Measurements from ENCODE around the gene ANKRD53.

ANKRD53 gene

GRCh38 chr2:70981421-70981820, 3.0 kb downstream of the ANKRD53 start:
- H3K4me1 ChIP-seq (ENCODE audit: control insufficient read depth, low read depth, low read length), result peaks cover 8% of the 10 kb centered on the region
- H3K27me3 ChIP-seq (ENCODE audit: control insufficient read depth, insufficient read depth, low read length), result peaks cover 22% of the 10 kb centered on the region
- H3K27ac ChIP-seq (ENCODE audit: low read length), result no peak overlapping the region
- H3K9me3 ChIP-seq (ENCODE audit: control insufficient read depth, low read depth, low read length), result no peaks in the 10 kb centered on the region
- no peak overlapping the region for H3K4me3 ChIP-seq (ENCODE audit: low read length)
- H3K9ac ChIP-seq (ENCODE audit: low read length), result no peak overlapping the region
- no peaks in the 10 kb centered on the region for H3K36me3 ChIP-seq (ENCODE audit: control insufficient read depth, low read depth, low read length)

GRCh38 chr2:70981866-70982810, 3.7 kb downstream of the ANKRD53 start:
- no peaks in the 10 kb centered on the region for H3K36me3 ChIP-seq (ENCODE audit: control insufficient read depth, low read depth, low read length)
- H3K27ac ChIP-seq (ENCODE audit: low read length), result no peak overlapping the region
- peaks cover 5% of the 10 kb centered on the region for H3K4me1 ChIP-seq (ENCODE audit: control insufficient read depth, low read depth, low read length)
- peaks cover 20% of the 10 kb centered on the region for H3K27me3 ChIP-seq (ENCODE audit: control insufficient read depth, insufficient read depth, low read length)
- no peak overlapping the region for H3K9ac ChIP-seq (ENCODE audit: low read length)
- H3K4me3 ChIP-seq (ENCODE audit: low read length), result no peak overlapping the region
- no peaks in the 10 kb centered on the region for H3K9me3 ChIP-seq (ENCODE audit: control insufficient read depth, low read depth, low read length)

DNA sequence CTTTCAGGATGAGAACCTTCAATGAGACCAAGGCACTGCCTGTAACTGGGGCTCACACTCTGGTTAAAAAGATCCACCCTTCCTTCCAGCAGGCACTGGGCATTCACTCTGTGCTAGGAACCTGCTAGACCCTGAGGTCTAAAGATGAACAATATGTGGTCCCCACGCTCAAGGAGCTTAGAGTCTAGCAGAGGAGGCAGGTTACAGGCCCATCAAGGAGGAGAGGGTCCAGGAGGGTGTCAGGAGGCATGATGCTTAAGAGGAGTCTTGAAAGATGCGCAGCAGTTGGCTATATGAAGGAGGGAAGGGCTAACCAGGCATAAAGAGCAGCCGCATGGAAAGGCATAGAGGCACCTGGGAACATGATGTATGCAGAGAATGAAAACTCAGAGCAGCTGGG, 4.5 kb downstream of the ANKRD53 start:
- H3K9ac ChIP-seq (ENCODE audit: low read length), result no peak overlapping the region
- no peak overlapping the region for H3K4me3 ChIP-seq (ENCODE audit: low read length)
- peaks cover 15% of the 10 kb centered on the region for H3K27me3 ChIP-seq (ENCODE audit: control insufficient read depth, insufficient read depth, low read length)
- H3K4me1 ChIP-seq (ENCODE audit: control insufficient read depth, low read depth, low read length), result peaks cover 3% of the 10 kb centered on the region
- no peak overlapping the region for H3K27ac ChIP-seq (ENCODE audit: low read length)
- no peaks in the 10 kb centered on the region for H3K36me3 ChIP-seq (ENCODE audit: control insufficient read depth, low read depth, low read length)
- H3K9me3 ChIP-seq (ENCODE audit: control insufficient read depth, low read depth, low read length), result no peaks in the 10 kb centered on the region

DNA sequence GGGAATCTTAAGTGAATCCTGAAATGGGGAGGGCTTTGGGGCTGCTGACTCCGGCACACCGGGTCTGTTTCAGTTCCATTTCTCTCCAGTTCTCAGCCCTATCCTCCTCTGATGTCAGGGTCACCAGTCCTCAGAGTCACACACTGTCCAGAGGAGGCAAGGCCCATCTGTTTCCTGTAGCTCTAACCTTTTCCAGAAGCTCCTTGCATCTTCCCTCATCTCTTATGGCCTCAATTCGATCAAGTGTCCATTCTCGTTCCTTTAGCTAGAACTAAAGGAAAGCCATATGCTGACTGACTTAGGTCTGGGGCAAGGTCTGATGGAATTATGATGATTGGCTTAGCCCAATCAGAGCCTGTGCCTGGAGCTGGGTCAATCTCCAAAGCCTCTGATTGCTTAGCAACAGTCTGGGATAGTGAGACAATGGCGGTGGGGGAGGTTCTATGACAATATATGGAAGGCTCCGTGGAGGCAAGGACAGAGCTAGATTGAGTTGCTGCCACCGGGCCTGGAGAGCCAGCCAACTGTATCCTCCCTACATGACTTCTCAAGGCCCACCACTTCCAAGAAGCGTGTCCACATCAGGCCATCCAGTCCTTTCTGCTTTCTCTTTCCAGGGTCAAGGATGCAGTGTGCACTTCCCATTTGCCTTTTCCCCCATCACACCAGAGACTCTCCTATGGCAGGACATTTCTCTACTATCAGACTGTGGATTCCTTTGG, 5.2 kb downstream of the ANKRD53 start:
- Histone ChIP-seq H3K9ac (ENCODE audit: low read length) (no peak overlapping the region), H3K36me3 (ENCODE audit: control insufficient read depth, low read depth, low read length) (peaks cover 6% of the 10 kb centered on the region), H3K4me3 (ENCODE audit: low read length) (no peak overlapping the region), H3K4me1 (ENCODE audit: control insufficient read depth, low read depth, low read length) (no peaks in the 10 kb centered on the region), H3K27me3 (ENCODE audit: control insufficient read depth, insufficient read depth, low read length) (peaks cover 11% of the 10 kb centered on the region), H3K9me3 (ENCODE audit: control insufficient read depth, low read depth, low read length) (no peaks in the 10 kb centered on the region), H3K27ac (ENCODE audit: low read length) (no peak overlapping the region)

- Histone ChIP-seq H3K4me3 (ENCODE audit: low read length) (no peak overlapping the region), H3K27ac (ENCODE audit: low read length) (no peak overlapping the region), H3K4me1 (ENCODE audit: control insufficient read depth, low read depth, low read length) (no peaks in the 10 kb centered on the region), H3K27me3 (ENCODE audit: control insufficient read depth, insufficient read depth, low read length) (peaks cover 8% of the 10 kb centered on the region), H3K9ac (ENCODE audit: low read length) (no peak overlapping the region), H3K36me3 (ENCODE audit: control insufficient read depth, low read depth, low read length) (peaks cover 11% of the 10 kb centered on the region), H3K9me3 (ENCODE audit: control insufficient read depth, low read depth, low read length) (no peaks in the 10 kb centered on the region)
Observed at GRCh38 chr2:70984228-70984575, 5.8 kb downstream of the ANKRD53 start.

DNA sequence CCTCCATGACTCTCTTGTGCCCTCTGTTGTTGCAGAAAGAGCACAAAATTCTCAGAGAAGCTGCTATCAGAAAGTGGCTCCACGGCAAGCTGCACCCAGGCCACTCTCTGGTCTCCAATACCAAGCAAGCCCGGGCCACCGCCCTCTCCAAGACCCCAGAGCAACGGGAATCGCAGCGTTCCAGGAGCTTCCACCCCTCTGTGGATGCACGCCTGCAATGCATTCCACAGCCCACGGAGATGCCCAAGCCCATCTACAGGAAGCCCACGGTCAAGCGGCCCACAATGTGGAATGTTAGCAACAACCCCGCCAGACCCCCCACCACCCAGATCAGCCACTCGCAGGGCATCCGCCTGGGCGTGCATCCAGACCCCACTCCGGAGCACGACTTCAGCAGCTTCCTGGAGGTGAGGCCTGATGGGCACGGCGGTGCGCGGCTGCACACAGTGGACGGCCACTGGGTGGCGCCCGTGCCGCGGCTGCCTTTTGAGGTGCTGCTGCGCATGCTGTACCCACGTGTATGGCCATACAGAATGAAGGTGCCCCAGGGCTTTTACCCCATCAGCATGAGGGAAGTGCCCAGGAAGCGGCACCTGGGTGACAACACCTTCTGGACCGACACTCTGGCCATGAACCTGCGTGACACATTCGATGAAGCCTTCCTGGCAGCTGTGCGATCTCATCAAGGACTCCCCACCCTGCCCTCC, 6.3 kb downstream of the ANKRD53 start:
- Histone ChIP-seq H3K27ac (ENCODE audit: low read length) (no peak overlapping the region), H3K4me3 (ENCODE audit: low read length) (no peak overlapping the region), H3K9me3 (ENCODE audit: control insufficient read depth, low read depth, low read length) (no peaks in the 10 kb centered on the region), H3K9ac (ENCODE audit: low read length) (no peak overlapping the region), H3K27me3 (ENCODE audit: control insufficient read depth, insufficient read depth, low read length) (peaks cover 2% of the 10 kb centered on the region), H3K4me1 (ENCODE audit: control insufficient read depth, low read depth, low read length) (no peaks in the 10 kb centered on the region), H3K36me3 (ENCODE audit: control insufficient read depth, low read depth, low read length) (peaks cover 14% of the 10 kb centered on the region)

GRCh38 chr2:70985283-70985688, 6.9 kb downstream of the ANKRD53 start:
- Histone ChIP-seq H3K27ac (ENCODE audit: low read length) (no peak overlapping the region), H3K36me3 (ENCODE audit: control insufficient read depth, low read depth, low read length) (peaks cover 17% of the 10 kb centered on the region), H3K27me3 (ENCODE audit: control insufficient read depth, insufficient read depth, low read length) (no peaks in the 10 kb centered on the region), H3K9ac (ENCODE audit: low read length) (no peak overlapping the region), H3K4me3 (ENCODE audit: low read length) (no peak overlapping the region), H3K9me3 (ENCODE audit: control insufficient read depth, low read depth, low read length) (no peaks in the 10 kb centered on the region), H3K4me1 (ENCODE audit: control insufficient read depth, low read depth, low read length) (no peaks in the 10 kb centered on the region)

DNA sequence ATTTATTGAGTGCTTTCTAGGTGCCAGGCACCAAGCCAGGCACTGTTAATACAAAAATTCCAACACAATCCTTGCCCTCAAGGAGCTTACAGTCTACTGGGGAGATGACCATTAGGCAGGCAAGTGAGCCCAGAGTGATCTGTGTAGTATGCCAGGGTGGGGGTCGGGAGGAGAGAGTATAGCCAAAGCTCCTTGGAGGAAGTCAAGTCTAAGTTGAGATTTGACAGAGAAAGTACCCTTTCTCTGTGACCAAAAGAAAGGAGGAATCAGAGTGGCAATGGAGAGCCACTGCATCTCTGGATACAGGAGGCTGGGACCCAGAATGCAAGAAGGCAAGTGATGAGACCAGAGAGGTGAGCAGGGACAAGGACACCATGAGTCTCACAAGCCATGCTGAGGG, 7.5 kb downstream of the ANKRD53 start:
- H3K4me1 ChIP-seq (ENCODE audit: control insufficient read depth, low read depth, low read length), result no peaks in the 10 kb centered on the region
- H3K27me3 ChIP-seq (ENCODE audit: control insufficient read depth, insufficient read depth, low read length), result no peaks in the 10 kb centered on the region
- no peaks in the 10 kb centered on the region for H3K9me3 ChIP-seq (ENCODE audit: control insufficient read depth, low read depth, low read length)
- H3K27ac ChIP-seq (ENCODE audit: low read length), result no peak overlapping the region
- no peak overlapping the region for H3K4me3 ChIP-seq (ENCODE audit: low read length)
- H3K9ac ChIP-seq (ENCODE audit: low read length), result no peak overlapping the region
- peaks cover 17% of the 10 kb centered on the region for H3K36me3 ChIP-seq (ENCODE audit: control insufficient read depth, low read depth, low read length)

DNA sequence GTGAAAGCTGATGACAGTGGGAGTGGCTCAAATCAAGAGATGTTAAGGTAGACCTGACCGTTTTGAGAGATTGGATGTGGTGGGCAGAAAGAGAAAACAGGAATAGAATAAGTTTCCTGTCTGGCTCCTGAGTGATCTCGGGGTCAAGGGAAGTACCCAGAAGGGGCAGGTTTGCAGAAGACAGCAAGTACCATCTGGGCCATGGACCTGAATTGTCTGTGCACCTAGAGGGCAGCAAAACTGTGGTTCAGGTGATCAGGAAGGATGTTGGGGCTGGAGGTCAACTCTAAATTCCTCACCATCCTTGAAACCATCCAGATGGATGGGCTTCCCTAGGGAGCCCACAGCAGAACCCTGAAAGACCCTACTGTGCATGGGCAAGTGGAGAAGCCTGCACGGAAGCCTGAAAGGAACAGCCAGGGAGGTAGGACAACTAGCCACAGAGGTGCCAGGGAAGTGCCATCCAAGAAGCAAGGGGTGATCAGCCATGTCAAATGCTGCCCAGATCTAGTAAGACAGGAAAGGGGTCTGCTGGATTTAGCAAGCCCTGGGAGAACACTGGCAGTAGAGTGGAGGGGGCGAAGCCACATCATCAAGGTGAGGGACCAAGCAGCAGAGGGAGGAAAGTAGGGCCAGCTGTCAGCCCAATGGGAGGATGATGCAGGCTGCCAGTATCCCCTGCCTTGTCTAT, 8.2 kb downstream of the ANKRD53 start:
- Histone ChIP-seq H3K9me3 (ENCODE audit: control insufficient read depth, low read depth, low read length) (no peaks in the 10 kb centered on the region), H3K36me3 (ENCODE audit: control insufficient read depth, low read depth, low read length) (peaks cover 17% of the 10 kb centered on the region), H3K27me3 (ENCODE audit: control insufficient read depth, insufficient read depth, low read length) (no peaks in the 10 kb centered on the region), H3K9ac (ENCODE audit: low read length) (no peak overlapping the region), H3K4me3 (ENCODE audit: low read length) (no peak overlapping the region), H3K4me1 (ENCODE audit: control insufficient read depth, low read depth, low read length) (no peaks in the 10 kb centered on the region), H3K27ac (ENCODE audit: low read length) (no peak overlapping the region)

DNA sequence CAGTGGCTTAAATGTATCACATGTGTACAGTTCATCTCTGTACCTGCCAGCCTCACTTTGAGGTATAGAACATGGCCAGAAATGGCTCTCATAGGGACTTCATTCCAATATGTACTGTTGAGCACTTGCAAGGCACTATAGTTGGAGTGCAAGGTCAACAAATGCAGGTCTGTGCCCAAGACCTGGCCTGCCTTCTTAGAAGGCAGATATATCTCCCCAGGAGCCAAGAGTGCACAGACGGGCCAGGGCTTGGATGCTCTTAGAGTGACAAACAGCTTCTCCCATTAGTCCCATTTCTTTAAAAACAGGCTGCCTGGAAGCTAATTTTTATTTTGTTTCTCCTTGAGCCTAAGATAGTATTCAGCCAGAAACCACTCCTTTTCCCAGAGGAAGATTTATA, 9.0 kb downstream of the ANKRD53 start:
- Histone ChIP-seq H3K4me1 (ENCODE audit: control insufficient read depth, low read depth, low read length) (no peaks in the 10 kb centered on the region), H3K9me3 (ENCODE audit: control insufficient read depth, low read depth, low read length) (no peaks in the 10 kb centered on the region), H3K27me3 (ENCODE audit: control insufficient read depth, insufficient read depth, low read length) (no peaks in the 10 kb centered on the region), H3K9ac (ENCODE audit: low read length) (no peak overlapping the region), H3K27ac (ENCODE audit: low read length) (no peak overlapping the region), H3K4me3 (ENCODE audit: low read length) (no peak overlapping the region), H3K36me3 (ENCODE audit: control insufficient read depth, low read depth, low read length) (peaks cover 17% of the 10 kb centered on the region)

- Histone ChIP-seq H3K9ac (ENCODE audit: low read length) (no peak overlapping the region), H3K27me3 (ENCODE audit: control insufficient read depth, insufficient read depth, low read length) (no peaks in the 10 kb centered on the region), H3K9me3 (ENCODE audit: control insufficient read depth, low read depth, low read length) (no peaks in the 10 kb centered on the region), H3K4me1 (ENCODE audit: control insufficient read depth, low read depth, low read length) (no peaks in the 10 kb centered on the region), H3K36me3 (ENCODE audit: control insufficient read depth, low read depth, low read length) (peaks cover 17% of the 10 kb centered on the region), H3K27ac (ENCODE audit: low read length) (no peak overlapping the region), H3K4me3 (ENCODE audit: low read length) (no peak overlapping the region)
Observed at GRCh38 chr2:70988151-70988550, 9.7 kb downstream of the ANKRD53 start.
